HG03442 (cell line): ENCODE results near the gene EEF1AKMT2.
A peak's percentile ranks its signal among the peaks of the same experiment; 100 is the strongest.
"Not testable (repeated sequence)": the region's sequence is repeated elsewhere in the genome, so short reads cannot be mapped to it uniquely, and the experiment has no call there.

Source experiments
- ATAC-seq: cut with Tn5 transposase; IDR thresholded peaks from one replicate; pipeline ENCODE4 v1.9.1; 2021; ENCODE audit warnings: mild to moderate bottlenecking, moderate library complexity; ENCODE audit not compliant: unreplicated experiment

The EEF1AKMT2 gene

GRCh38 chr10:124756156-124756903, 35.4 kb downstream of the EEF1AKMT2 start:
- ATAC-seq, result no peak

- no peak for ATAC-seq
Measured at GRCh38 chr10:124755581-124755980, 36.1 kb downstream of the EEF1AKMT2 start.

- no peak for ATAC-seq
Measured at GRCh38 chr10:124754227-124754626, 37.5 kb downstream of the EEF1AKMT2 start.

DNA sequence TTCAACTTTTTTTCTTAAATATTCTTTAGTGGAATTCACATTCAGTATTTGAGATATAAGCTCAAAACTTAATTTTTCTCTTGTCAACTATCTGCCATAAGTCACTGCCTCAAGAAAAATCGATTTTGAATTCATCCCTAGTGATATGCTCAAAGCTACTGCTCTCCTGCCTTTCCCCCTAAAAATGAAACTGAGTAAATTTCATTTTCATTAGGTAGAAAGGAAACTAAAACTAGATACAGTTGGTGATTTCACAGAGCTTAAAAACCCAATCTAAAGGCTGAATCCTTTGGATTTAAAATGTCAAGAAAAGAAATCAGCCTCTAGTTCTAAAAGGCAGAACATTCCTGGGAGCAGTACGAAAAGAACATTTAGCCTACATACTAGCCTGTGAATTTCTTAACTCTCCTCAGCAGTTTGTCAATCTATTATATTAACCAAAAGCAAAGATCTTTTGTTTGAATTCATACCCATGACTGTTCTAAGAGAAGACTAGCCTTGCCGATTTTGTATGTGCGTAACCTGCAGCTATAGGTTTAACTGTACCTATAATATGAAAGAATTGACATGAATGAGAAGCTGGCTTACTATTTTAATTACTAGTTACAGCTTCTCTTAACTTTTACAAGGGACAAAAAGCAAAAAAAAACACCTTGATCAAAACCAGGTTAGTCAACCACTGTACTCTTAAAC, 42.6 kb downstream of the EEF1AKMT2 start:
- no peak for ATAC-seq

GRCh38 chr10:124748166-124748565, 43.5 kb downstream of the EEF1AKMT2 start:
- no peak for ATAC-seq

DNA sequence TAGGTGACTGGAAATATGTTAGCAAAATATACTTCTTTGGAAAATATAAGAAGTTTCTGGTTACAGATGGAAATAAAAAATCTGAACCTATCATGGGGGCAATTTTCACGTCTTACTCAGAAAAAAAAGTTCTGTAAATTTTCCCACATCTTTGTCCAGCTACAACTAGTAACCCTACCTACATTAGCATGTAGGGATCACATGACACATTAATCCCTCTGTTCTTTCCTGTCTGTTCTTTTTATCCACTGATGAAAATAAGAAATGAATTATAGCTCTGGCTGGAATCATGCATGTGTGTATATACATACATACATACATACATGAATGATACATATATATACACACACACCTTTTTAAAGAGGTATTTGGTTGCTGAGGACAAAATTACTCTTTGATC, 43.9 kb downstream of the EEF1AKMT2 start:
- no peak for ATAC-seq

DNA sequence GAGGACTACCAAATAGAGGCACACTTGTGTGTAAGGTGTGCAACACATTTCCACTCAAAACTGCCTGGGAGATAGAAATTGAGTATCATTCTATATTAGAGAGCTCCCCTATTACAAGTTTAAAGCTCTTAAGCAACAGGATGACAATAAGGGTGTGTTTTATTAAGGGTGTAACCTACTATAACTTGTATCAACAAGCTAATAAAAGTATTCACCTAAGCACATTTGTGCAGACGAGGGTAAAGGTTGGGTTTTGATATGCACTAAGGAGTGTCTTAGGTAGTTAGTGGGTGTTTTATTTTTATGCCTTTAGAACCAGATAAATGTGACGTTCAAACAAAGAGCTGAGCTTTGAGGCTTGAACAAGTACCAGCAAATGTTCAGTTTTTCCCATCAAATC, 44.7 kb downstream of the EEF1AKMT2 start:
- ATAC-seq, result no peak

DNA sequence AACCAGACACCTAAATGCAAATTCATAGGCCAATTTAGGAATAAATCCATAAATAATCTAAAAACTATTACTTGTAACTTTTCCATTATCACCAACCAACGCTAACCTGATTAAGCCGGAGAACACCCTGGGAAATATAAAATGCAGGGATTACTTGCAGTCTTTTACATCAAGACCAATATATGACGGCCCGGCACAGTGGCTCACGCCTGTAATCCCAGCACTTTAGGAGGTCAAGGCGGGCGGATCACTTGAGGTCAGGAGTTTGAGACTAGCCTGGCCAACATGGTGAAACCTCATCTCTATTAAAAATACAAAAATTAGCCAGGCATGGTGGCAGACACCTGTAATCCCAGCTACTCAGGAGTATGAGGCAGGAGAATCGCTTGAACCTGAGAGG, 45.2 kb downstream of the EEF1AKMT2 start:
- ATAC-seq, result not testable (repeated sequence)

- no peak for ATAC-seq
Measured at GRCh38 chr10:124745673-124746072, 46.0 kb downstream of the EEF1AKMT2 start.

- no peak for ATAC-seq
Measured at GRCh38 chr10:124745252-124745651, 46.4 kb downstream of the EEF1AKMT2 start.

DNA sequence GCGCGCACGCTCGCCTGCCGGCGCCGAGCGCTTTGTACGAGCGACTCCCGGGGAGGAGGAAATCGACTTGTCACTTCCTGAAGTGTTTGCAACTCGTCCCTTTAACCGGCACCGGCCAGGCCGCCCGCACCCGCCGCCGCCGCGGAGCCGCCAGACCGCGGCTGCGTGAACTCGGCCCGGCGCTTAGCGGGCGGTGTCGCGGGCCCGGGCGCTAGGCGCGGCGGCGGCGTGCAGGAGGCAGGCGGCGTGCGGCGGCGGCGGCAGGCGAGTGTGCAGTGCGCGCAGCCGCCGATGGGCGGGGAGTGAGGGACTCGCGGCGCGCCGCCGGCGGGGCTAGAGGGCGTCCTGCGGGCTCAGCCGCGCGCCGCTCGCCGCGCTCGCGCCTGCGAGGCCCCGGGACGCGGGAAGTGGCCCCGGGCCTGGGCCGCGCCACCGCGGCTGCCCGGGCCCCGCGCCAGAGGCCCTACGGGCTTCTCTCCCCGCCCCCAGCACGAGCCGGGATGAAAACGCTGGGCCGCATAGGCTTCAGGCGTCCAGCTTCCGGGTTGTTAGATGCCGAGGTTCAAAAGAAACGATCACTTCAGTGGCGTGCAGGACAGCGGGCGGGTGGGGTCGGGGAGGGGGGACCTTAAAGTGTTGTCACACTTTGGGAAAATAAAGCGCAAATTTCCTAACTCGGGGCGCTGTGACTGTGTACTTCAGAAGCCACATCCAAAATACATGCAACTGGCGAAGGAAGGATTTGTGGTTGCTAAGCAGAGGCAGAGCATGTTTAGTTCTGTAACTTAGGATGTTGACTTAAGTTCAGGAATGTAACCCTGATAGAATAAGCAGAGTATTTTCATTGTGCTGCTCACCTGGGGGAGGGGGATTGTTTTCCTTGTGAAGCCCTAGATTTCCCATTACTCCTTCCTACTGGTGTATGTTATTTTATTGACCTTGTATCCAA, 47.3 kb downstream of the EEF1AKMT2 start, which contains the start of gene FAM53B:
Gene FAM53B (minus strand): TSS at position 277 of the 949 bp plus-strand sequence. CDS start 37,665 bp downstream, outside the sequence.
- ATAC-seq, result peak; percentile 72

- peak; percentile 26 for ATAC-seq
Measured at GRCh38 chr10:124743191-124744101, 48.2 kb downstream of the EEF1AKMT2 start.

DNA sequence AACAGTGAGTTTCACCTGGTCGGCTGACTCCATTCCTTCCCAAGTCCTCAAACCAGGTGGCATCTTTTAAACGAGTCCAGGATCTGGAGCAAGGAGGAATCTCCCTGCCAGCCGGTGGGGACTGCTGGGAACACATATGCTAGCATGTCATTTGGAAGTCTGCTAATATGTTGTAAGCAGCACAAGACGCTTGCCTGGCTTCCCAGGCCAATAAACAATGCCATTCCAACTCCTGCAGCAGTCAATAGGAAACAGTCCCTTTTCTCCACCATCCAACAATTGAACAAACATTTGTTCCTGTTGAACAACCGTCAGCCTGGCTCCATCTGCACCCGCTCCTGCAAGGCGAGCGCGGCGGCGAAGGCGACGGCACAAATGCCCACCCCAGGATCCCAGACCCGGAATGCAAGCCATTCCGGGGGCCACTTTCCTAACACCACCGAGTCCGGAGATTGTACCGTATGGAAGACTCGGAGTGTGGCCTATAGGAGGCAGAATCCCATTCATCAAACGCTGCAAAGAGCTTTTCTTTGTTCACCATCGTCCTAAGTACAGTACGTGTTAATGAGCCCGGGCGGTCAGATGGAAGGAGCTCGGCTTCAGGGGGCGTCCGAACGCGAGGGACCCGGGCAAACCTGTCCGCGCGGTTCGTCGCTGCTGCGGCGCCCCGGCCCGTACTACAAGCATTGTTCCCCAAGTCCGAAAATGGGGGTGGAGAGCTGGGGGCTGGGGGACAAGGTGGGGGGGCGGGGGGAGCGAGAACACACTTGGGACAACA, 49.1 kb downstream of the EEF1AKMT2 start:
- ATAC-seq, result no peak

DNA sequence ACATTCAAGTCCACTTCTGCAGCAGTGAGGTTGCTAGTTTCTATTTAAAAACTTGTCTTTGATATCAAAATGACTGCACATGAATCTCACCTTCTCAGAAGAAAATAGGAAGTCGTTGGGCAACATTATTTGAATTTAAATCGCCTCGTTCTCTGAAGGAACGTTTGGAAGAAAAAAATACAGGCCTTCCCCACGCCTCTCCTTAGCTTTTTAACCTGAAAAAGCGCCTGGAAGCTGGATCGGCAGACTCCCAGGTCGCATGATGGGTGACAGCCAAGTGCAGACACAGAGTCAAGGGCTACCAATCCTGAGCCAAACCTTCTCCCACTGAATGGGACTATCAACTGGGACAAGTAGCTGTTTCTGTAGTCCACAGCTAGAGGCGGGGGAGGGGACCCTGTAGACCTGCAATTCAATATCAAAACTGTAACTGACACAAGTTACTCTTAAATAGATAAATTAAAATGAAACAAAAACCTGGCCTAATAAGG, 49.7 kb downstream of the EEF1AKMT2 start:
- no peak for ATAC-seq

- peak; percentile 39 for ATAC-seq
Measured at GRCh38 chr10:124741281-124741921, 50.3 kb downstream of the EEF1AKMT2 start.

DNA sequence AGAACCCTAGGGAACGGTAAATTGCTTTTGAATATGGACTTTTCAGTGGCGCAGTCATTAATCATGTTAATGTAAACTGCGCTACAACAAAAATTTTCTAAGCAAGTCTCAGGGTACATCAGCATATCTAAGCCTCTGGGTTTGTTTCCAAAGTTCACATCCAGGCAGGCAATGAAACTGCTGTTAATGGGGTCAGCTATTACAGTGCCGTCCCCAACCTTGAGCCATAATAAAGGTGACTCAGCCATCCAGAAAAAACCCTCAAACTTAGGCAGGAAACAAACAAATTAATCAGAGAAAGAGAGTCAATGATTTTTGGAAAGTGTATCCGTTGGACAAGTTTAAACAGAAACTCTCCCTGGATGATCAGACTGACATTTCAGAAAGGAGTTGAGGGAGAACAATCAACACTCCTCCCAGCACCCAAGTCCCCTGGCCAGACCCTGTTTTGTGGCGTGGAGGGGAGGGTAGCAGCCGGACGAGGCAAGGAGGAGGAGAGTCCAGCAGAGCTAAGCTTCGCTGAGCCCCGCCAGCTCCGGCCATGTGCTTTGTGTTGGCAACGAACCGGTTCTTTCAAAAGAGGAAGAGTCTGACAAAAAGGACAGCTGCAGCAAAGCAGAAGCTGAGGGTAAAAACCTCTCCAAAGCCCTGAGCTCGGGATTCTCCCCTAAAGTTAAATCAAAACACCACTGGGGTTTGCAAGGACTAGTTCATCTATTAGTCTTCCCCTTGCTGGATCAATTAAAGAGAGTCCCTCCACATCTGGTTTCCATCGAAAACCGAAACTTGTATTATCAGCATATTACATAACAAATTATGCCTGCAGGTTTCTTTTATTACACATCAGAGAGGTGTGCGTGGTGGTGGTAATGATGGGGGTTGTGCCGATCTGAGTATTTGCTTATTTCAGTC, 51.1 kb downstream of the EEF1AKMT2 start:
- ATAC-seq, result peak; percentile 5

GRCh38 chr10:124739986-124740368, 51.7 kb downstream of the EEF1AKMT2 start:
- no peak for ATAC-seq
